Suprapubic skin (tissue), 4 donors: ENCODE data around the gene HID1.

Source experiments
- CTCF ChIP-seq, 2 donors: fragments of 200-600 bp in 1 of 2; fragments of 450-650 bp in 1 of 2; sonication (generic) in 1 of 2; IDR thresholded peaks; one replicate each; pipeline ENCODE4 v1.5.1; 2016 to 2019; ENCODE audit warnings: antibody characterized with exemption in 2 of 2, mild to moderate bottlenecking in 1 of 2, moderate library complexity in 1 of 2
- EP300 ChIP-seq: sonication (generic); formaldehyde crosslinking; IDR thresholded peaks from one replicate; pipeline ENCODE4 v1.6.1; 2017; ENCODE audit warnings: antibody characterized with exemption
- POLR2A ChIP-seq, 2 donors: fragments of 450-650 bp; IDR thresholded peaks; one replicate each; pipeline ENCODE4 v1.6.1; 2017; ENCODE audit warnings: antibody characterized with exemption in 2 of 2, mild to moderate bottlenecking in 2 of 2, moderate library complexity in 2 of 2
- POLR2AphosphoS5 ChIP-seq, 3 donors: sonication (generic); formaldehyde crosslinking; IDR thresholded peaks; one replicate each; pipeline ENCODE4 v1.6.1; 2017; ENCODE audit warnings: antibody characterized with exemption in 3 of 3

- no peak for TF ChIP-seq CTCF (IDR thresholded peaks at IDR 0.05)
- no peak for TF ChIP-seq POLR2AphosphoS5 (IDR thresholded peaks at IDR 0.05)
- TF ChIP-seq POLR2A (IDR thresholded peaks at IDR 0.05), result no peak
- no peak for TF ChIP-seq EP300
These were observed 36.1 kb downstream of the HID1 start for GRCh38 chr17:74936470-74936799.
